GM21723 (cell line): ENCODE results near the gene ADGRG1.

ENCODE experiments used
- ATAC-seq: cut with Tn5 transposase; IDR thresholded peaks from one replicate; pipeline ENCODE4 v1.9.1; 2021; ENCODE audit warnings: mild to moderate bottlenecking, moderate library complexity; ENCODE audit not compliant: unreplicated experiment

The ADGRG1 gene

GRCh38 chr16:57604177-57604576, 24.3 kb upstream of the ADGRG1 start:
- no peak for ATAC-seq

GRCh38 chr16:57606147-57606846, 22.1 kb upstream of the ADGRG1 start:
- ATAC-seq, result no peak

- no peak for ATAC-seq
These were observed 21.5 kb upstream of the ADGRG1 start for GRCh38 chr16:57606847-57607501.

DNA sequence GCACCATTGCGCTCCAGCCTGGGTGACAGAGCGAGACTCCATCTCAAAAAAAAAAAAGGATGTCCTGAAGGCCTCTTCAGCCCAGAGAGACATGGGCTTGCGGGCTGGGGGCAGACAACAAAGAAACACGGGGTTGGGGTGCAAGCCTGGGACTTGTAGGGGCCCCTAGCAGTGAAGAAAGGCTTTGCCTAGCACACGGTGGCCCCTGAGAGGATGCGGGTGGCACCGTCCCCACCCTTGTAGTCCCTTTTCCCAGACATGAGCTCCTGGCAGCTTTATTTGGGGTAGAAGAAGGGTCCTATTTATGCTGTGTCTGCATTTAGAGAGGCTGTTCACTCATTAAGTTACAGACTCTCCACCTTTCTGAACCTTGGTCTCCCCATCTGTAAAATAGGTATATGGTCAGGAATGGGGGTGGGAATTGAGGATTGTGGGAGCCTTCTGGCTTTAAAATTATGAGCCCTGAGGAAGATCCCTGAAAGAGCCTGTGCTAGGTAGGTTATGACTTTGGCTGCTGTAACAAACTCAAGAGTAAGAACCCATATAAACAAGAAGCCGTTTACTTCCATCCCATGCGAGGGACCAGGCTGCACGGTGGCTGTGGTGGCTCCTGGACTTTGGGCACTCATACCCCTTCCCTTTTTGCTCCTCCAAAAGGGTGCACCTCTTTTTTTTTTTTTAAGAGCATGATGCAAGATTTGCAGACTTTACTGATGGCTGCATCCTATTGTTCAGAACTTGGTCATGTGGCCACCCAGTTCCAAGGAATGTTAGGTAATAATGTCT, 20.6 kb upstream of the ADGRG1 start:
- no peak for ATAC-seq

- no peak for ATAC-seq
These were observed 19.8 kb upstream of the ADGRG1 start for GRCh38 chr16:57608462-57609113.

GRCh38 chr16:57609541-57610401, 18.7 kb upstream of the ADGRG1 start:
- ATAC-seq, result peak; percentile 91

DNA sequence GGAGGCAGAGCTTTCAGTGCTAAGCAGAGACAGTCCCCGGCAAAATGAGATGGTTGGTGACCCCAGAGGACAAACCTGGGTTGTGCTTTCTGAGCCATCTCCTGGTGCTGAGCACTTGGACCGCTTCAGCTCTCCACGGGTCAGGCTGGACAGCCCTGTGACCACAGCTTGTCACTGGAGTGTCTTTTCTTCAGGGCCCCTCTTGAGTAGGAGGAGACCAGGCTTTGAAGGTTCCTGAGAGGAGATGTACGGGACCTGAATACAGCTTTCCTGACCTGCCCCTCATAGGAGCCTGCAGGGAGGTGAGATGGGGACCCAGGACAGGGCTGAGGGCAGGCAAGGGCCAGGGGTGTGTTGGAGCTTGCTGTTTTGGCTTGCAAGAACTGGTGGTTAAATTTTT, 17.8 kb upstream of the ADGRG1 start:
- ATAC-seq, result no peak

GRCh38 chr16:57611181-57611580, 17.2 kb upstream of the ADGRG1 start:
- no peak for ATAC-seq

DNA sequence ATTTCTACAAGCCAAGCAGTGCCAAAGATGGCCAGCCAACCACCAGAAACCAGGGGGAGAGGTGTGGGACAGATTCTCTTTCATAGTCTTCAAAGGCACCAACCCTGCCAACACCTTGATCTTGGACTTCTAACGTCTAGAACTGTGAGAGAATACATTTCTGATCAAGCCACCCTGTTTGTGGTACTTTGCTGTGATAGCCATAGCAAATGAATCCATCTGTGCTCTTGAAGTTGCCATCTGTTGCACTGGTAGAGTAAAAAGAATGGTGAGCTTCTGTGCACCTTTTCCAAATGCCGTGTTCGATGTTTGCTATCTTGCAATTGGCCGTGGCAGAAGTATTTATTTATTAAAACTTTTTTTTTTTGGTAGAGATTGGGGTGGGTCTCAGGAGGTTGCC, 16.7 kb upstream of the ADGRG1 start:
- no peak for ATAC-seq

GRCh38 chr16:57612494-57612893, 15.9 kb upstream of the ADGRG1 start:
- ATAC-seq, result no peak

GRCh38 chr16:57613514-57613913, 14.9 kb upstream of the ADGRG1 start:
- ATAC-seq, result no peak

- ATAC-seq, result no peak
These were observed 13.9 kb upstream of the ADGRG1 start for GRCh38 chr16:57614536-57614935.

DNA sequence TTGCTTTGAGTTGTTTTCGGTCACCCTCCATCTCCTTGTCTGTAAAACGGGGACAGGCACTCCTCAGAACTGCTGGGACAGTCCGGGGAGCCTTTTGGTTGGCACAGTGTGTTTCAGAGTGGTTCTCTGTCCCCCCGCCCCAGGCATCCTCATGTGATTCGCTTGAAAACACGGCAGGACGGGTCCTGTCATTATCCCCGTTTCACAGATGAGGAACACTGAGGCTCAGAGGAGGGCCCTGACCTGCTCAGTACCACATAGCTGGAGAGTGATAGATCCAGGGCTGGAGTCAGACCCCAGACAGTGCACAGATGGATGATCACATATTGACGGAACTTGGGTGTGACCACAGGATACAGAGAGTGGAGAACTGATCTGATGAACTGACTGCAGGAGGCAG, 13.5 kb upstream of the ADGRG1 start:
- no peak for ATAC-seq

GRCh38 chr16:57615813-57616212, 12.6 kb upstream of the ADGRG1 start:
- ATAC-seq, result no peak

DNA sequence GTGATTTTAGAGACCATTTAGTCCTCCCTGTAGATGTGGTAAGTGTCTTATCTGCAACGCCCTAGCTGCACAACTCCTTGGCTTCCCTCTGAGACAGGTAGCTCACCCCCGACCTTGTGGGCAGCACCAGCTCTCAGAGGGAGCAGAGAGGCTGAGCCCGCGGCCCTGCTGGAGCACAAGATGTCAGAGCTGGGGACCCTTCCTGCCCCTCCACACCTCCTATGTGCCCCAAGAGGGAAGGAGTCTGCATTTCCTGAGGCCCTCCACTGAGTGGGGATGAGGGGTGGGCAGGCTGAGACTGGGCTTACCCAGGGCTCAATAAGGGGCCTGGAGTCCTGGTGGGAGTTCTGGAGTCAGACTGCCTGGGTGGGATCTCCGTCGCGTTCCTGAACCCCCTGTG, 12.2 kb upstream of the ADGRG1 start:
- no peak for ATAC-seq

- ATAC-seq, result no peak
These were observed 11.6 kb upstream of the ADGRG1 start for GRCh38 chr16:57616876-57617275.

DNA sequence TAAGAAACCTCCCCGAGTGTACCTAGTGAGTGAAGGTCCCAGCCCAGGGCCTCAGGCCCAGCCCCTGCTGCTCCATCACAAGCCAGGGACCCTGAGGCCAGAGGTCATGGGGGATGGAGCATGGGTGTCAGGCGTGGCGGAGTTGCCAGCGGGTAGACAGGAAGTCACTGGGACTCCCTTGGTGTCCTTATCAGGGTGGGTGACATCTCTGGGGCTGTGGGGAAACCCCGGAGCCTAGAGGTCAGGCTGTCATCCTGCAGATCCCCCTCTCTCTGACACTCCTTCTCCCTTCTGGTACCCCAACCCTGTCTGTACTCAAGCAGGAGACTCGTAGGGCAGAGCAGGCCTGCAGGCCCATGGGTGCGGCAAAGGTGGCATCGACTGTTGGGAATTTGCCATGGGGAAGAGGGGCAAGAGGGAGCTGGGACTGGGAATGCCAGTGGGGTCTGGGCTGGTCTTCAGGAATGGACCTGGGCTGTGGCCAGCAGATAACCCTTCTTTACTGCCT, 10.8 kb upstream of the ADGRG1 start:
- no peak for ATAC-seq

DNA sequence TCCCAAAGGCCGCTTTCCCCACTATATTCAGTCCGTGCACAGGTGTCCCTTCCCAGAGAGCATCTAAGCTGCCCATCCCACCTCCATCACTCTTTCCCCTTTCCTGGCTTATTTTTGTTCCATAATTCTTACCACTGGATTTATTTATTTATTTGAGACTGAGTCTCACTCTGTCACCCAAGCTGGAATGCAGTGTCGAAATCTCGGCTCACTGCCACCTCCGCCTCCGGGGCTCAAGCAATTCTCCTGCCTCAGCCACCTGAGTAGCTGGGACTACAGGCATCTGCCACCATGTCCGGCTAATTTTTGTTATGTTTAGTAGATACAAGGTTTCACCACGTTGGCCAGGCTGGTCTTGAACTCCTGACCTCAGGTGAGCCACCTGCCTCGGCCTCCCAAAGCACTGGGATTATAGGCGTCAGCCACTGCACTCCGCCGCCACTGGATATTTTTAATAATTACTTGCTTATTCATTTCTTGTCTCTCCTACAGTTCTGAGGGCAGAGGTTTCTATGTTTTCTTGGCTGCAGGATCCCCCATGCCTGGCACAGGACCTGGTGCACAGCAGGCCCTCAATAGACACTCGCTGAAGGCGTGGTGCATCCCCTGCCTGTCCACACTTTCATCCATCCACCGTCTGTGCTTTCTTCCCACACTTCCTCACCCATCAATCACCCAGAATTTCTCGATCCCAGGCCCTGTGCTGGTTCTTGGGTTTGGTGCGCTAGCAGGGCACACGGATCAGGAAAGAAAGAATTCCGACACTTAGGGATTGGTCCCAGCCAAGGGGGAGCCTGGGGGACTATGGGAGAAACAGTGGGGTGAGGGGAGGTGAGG, 9.9 kb upstream of the ADGRG1 start:
- ATAC-seq, result no peak

DNA sequence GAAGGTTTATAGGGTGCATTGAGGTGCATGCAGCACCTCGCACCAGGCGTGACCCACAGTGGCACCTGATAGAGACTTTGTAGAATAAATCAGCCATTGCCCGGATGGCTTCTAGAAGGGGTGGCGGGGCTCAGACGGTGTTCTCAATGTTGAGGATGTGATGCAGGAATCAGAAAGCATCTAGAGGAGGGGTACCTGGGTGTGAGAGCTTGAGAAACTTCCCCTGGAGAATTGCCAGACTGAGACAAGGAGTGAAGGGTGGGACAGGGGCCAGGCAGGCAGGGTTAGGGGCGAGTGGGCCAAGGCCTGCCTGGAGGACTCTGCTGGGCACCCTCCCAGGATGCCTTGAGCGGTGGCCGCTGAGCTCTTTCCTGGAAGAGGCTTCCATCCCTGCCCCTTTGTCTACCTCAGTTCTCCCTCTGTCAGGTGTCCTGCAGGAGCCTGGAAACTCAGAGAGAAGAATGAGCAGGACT, 9.3 kb upstream of the ADGRG1 start:
- ATAC-seq, result no peak
